GM12875 (cell line): ENCODE results near the gene ZNF641.

Source experiments
- H3K4me3 ChIP-seq: one replicate; pipeline ENCODE4 v1.5.1; 2011; ENCODE audit warnings: low read depth, low read length, control low read depth
- TF ChIP-seq, protein P1 (sequence below): IDR thresholded peaks from 2 replicates; pipeline ENCODE4 v1.5.1; 2011; ENCODE audit warnings: low read depth, mild to moderate bottlenecking, control low read depth, inconsistent platforms, low read length, moderate library complexity, borderline replicate concordance; ENCODE audit not compliant: insufficient read depth

The ZNF641 gene

DNA sequence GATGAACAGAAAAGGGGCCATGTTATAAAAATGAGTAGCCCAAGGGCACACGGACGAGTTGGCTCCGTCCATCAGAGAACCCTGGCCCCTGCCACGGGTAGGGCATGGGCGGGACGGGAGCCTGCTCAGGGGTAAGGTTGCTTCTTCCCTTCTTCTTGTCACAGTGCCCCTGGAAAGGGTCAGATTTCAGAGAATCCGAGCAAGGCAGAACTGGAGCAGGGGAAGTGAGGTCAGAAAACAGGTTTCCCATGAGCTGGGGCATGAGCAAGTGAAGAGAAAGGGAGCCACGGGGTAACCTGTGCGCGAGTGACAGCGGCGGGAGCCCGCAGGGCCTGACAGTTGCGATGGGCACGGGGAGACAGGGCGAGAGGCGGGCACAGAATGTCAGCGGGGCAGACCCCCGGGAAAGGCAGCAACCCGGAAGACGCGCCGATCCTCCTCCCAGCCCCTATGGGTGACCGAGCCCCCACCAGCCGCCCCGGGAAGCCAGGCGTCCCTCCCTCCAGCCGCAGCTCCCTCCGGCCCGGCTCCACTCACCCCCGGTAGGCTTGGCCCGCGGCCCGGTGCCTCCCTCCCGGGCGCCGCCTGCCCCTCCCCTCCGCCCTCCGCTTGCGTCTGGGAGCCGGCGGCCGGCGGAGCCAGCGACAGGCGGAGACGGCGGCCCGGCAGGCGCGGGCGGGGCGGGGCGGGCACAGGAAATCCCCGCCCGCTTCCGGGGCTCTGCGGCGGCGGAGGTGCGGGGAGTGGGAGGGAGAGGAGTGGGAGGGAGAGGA lies at the start of gene ZNF641:
Gene ZNF641 (minus strand): TSS at position 671 of the 773 bp plus-strand sequence. CDS start 2,829 bp downstream, outside the sequence.
- peak within 1 kb of the TSS; percentile 71 for H3K4me3 ChIP-seq

DNA sequence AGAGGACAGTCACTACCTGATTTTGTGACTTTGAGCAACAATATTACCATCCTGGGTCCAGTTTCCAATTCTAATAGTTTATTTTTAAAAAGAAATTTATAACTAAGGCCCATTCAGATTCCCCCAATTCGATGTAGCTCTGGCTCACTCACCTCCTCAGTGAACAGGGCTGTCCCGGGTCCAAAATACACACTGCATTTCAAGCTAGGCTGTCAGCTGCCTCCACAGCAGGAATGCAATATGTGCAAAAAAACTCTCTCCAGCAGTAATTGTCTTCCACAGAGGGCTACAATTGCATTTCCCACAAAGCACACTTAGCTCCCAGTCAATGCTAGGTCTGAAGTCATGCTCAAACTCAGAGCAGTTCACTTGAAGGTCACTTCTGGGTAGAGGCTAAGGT lies 39.3 kb upstream of the ZNF641 start:
- TF ChIP-seq, protein P1, sequence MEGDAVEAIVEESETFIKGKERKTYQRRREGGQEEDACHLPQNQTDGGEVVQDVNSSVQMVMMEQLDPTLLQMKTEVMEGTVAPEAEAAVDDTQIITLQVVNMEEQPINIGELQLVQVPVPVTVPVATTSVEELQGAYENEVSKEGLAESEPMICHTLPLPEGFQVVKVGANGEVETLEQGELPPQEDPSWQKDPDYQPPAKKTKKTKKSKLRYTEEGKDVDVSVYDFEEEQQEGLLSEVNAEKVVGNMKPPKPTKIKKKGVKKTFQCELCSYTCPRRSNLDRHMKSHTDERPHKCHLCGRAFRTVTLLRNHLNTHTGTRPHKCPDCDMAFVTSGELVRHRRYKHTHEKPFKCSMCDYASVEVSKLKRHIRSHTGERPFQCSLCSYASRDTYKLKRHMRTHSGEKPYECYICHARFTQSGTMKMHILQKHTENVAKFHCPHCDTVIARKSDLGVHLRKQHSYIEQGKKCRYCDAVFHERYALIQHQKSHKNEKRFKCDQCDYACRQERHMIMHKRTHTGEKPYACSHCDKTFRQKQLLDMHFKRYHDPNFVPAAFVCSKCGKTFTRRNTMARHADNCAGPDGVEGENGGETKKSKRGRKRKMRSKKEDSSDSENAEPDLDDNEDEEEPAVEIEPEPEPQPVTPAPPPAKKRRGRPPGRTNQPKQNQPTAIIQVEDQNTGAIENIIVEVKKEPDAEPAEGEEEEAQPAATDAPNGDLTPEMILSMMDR: no peak
- no peak overlapping the region for H3K4me3 ChIP-seq

More for the DNA sequence above, at the start of gene ZNF641:
- TF ChIP-seq, protein P1: no peak

DNA sequence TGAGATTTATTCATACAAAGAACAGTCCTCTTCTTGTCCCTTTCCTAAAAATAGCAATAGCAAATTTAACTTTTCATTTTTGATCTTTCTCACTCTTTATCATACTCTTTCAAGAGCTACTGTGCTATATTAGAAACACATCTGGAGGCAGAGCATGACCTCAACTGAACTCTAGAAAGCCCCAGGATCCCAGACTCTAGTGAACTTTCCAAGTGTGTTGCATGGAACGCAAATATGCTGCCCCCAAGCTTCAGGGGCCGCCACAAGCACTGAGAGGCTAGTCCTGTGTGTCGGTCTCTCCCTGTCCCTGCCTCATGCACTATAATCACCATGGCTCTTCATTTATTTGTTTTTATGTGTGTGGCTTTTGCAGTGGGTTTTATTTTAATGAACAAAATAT lies 38.7 kb upstream of the ZNF641 start:
- TF ChIP-seq, protein P1: no peak
- H3K4me3 ChIP-seq: no peak overlapping the region

DNA sequence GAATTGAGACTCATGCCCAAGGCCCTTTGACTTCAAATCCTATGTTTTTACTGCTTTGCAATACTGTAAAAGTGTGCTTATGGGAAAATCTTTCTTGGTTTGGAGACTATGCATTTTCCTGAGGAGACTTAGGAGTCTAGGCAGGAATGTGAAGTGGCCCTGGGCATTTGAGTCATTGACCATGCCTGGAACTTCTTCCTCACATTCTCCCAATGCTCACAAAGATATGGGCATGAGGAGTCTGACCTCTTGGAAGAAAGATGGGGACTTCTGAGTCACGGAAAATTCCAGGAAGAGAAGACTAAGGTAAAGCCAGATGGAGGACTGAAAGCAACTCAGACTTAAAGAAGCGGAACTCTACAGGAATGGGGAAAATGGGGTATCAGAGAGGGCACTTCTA lies 38.2 kb upstream of the ZNF641 start:
- H3K4me3 ChIP-seq: no peak overlapping the region
- TF ChIP-seq, protein P1: no peak

DNA sequence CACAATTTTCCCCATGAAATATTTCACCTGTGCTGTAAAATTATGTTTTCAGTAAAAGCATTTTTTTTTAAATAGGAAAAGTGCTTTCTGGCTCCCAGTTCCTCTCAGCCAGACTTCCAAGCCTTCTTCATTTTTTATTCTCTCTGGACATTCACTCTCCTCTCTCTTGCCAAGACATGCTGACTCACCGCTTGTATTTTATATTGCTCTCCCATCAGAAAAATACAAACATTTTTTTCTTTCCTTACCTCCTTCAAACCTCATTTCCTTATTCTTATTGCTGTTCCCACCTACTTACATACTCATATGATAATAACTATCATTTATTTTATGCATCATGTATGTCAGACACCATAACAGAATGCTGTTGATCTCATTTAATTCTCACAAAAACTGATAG lies 37.7 kb upstream of the ZNF641 start:
- TF ChIP-seq, protein P1: no peak

GRCh38 chr12:48380596-48380995 lies 29.9 kb upstream of the ZNF641 start:
- TF ChIP-seq, protein P1: no peak

More for the DNA sequence above, 37.7 kb upstream of the ZNF641 start:
- H3K4me3 ChIP-seq: no peak overlapping the region

GRCh38 chr12:48379794-48380193 lies 29.1 kb upstream of the ZNF641 start:
- no peak overlapping the region for H3K4me3 ChIP-seq
- TF ChIP-seq, protein P1: no peak

More at GRCh38 chr12:48380596-48380995, 29.9 kb upstream of the ZNF641 start:
- no peak overlapping the region for H3K4me3 ChIP-seq
